B cell (primary cell): ENCODE measurements around the gene TRERF1. TPM values are rescaled to one million over a fixed set of nuclear protein-coding genes. Genes with fewer than 3 reads are reported as not detected.

Experiments
- ATAC-seq: fragments of 200-7000 bp; cut with Tn5 transposase; one replicate; pipeline ENCODE4 v1.10.0; 2021; ENCODE audit warnings: low read depth, mild to moderate bottlenecking, moderate number of reproducible peaks, moderate library complexity
- CTCF ChIA-PET: fragments of 350-600 bp; sonication (Branson Sonifier 250); formaldehyde crosslinking; loops from one replicate; lab custom pipeline; 2021; ENCODE audit warnings: antibody characterized with exemption, inconsistent platforms; lab: Charles Lee
- POLR2A ChIA-PET: fragments of 350-600 bp; sonication (Branson Sonifier 250); formaldehyde crosslinking; loops from one replicate; lab custom pipeline; 2021; ENCODE audit warnings: antibody characterized with exemption; lab: Charles Lee
- DNase-seq: peaks from one replicate; pipeline ENCODE4 v3.0.0; 2013
- H2AFZ ChIP-seq: 2 replicates; pipeline ENCODE4 v1.6.1; 2012; ENCODE audit warnings: mild to moderate bottlenecking, low read depth, low read length; ENCODE audit not compliant: insufficient read depth, poor library complexity, severe bottlenecking
- H3K27ac ChIP-seq, 2 donors: 1 replicate in 1 of 2; 2 replicates in 1 of 2; pipeline ENCODE4 v1.5.1; 2012 to 2013; ENCODE audit warnings: low read length in 2 of 2, mild to moderate bottlenecking in 2 of 2, moderate library complexity in 1 of 2
- H3K27me3 ChIP-seq, 4 experiments: fragments of 200-600 bp in 1 of 4; sonication (generic) in 1 of 4; replicated peaks in 1 of 4; 1 replicate in 2 of 4; 2 replicates in 2 of 4; pipeline versions ENCODE4 v1.6.1 to v1.7.0; 2013 to 2016; ENCODE audit warnings: low read length in 3 of 4, mild to moderate bottlenecking in 2 of 4, mixed read lengths in 1 of 4, moderate library complexity in 1 of 4; ENCODE audit not compliant: insufficient read depth in 4 of 4, control insufficient read depth in 3 of 4; ENCODE audit errors: control extremely low read depth in 1 of 4
- H3K36me3 ChIP-seq, 2 experiments: replicated peaks in 1 of 2; 1 replicate in 1 of 2; 2 replicates in 1 of 2; pipeline versions ENCODE4 v1.6.1 to v1.7.1; 2013; ENCODE audit warnings: low read length in 1 of 2; ENCODE audit not compliant: insufficient read depth in 2 of 2, control insufficient read depth in 1 of 2; ENCODE audit errors: control extremely low read depth in 1 of 2, extremely low read depth in 1 of 2
- H3K4me1 ChIP-seq, 2 donors: fragments of 200-600 bp in 1 of 2; sonication (generic) in 1 of 2; 1 replicate in 1 of 2; 2 replicates in 1 of 2; pipeline versions ENCODE4 v1.5.1 to v1.6.1; 2013 to 2017; ENCODE audit warnings: low read length in 2 of 2; ENCODE audit not compliant: control insufficient read depth in 2 of 2, insufficient read depth in 2 of 2
- H3K4me2 ChIP-seq: replicated peaks from 2 replicates; pipeline ENCODE3; 2012; ENCODE audit warnings: mild to moderate bottlenecking, low read depth, low read length; ENCODE audit not compliant: poor library complexity, severe bottlenecking
- H3K4me3 ChIP-seq, 5 experiments: fragments of 200-600 bp in 1 of 5; sonication (generic) in 1 of 5; 1 replicate in 3 of 5; 2 replicates in 2 of 5; pipeline versions ENCODE4 v1.5.1 to v1.7.0; 2011 to 2016; ENCODE audit warnings: low read length in 4 of 5, mild to moderate bottlenecking in 4 of 5, low read depth in 2 of 5, control low read depth in 1 of 5, moderate library complexity in 1 of 5; ENCODE audit not compliant: insufficient read depth in 1 of 5; ENCODE audit errors: control extremely low read depth in 1 of 5, extremely low read depth in 1 of 5
- H3K79me2 ChIP-seq: fragments of 200-600 bp; sonication (generic); one replicate; pipeline ENCODE4 v1.6.0; 2016; ENCODE audit warnings: low read length; ENCODE audit not compliant: control insufficient read depth, insufficient read depth
- H3K9ac ChIP-seq: fragments of 200-600 bp; sonication (generic); 2 replicates; pipeline ENCODE4 v1.6.1; 2017; ENCODE audit warnings: mild to moderate bottlenecking, low read length, moderate library complexity
- H3K9me3 ChIP-seq, 3 donors: one replicate each; pipeline versions ENCODE4 v1.6.1 to v1.7.1; 2013; ENCODE audit warnings: low read length in 2 of 3; ENCODE audit not compliant: control insufficient read depth in 2 of 3, insufficient read depth in 1 of 3; ENCODE audit errors: control extremely low read depth in 1 of 3
- H4K20me1 ChIP-seq: 2 replicates; pipeline ENCODE4 v1.6.0; 2012; ENCODE audit warnings: mild to moderate bottlenecking, low read length; ENCODE audit not compliant: insufficient read depth, control insufficient read depth, poor library complexity, severe bottlenecking
- H3K27ac Mint-ChIP-seq: one replicate; pipeline ENCODE4 v1.8.0; 2021; ENCODE audit warnings: mixed read lengths
- H3K27me3 Mint-ChIP-seq: one replicate; pipeline ENCODE4 v1.8.0; 2021; ENCODE audit warnings: mixed read lengths
- H3K4me1 Mint-ChIP-seq: one replicate; pipeline ENCODE4 v1.8.0; 2021; ENCODE audit warnings: mixed read lengths
- H3K4me3 Mint-ChIP-seq: one replicate; pipeline ENCODE4 v1.8.0; 2021; ENCODE audit warnings: mixed read lengths
- H3K9me3 Mint-ChIP-seq: one replicate; pipeline ENCODE4 v1.8.0; 2022; ENCODE audit warnings: mixed read lengths; ENCODE audit not compliant: insufficient read depth
- CTCF ChIP-seq: fragments of 200-600 bp; IDR thresholded peaks from one replicate; pipeline ENCODE4 v1.8.0; 2022; ENCODE audit warnings: antibody characterized with exemption, mild to moderate bottlenecking
- EZH2 ChIP-seq: IDR thresholded peaks from 2 replicates; pipeline ENCODE4 v1.6.1; 2012; ENCODE audit warnings: borderline replicate concordance, low read depth, mild to moderate bottlenecking, moderate library complexity, low read length; ENCODE audit not compliant: insufficient read depth, poor library complexity, severe bottlenecking
- WGBS: methylation state at CpG from one replicate; pipeline ENCODE4 v1.1.5; 2013; ENCODE audit warnings: missing lambda C conversion rate; ENCODE audit not compliant: insufficient coverage; 5-methylcytosine and 5-hydroxymethylcytosine counted together
- intact Hi-C: fragments of 100-400 bp; cut with micrococcal nuclease; formaldehyde crosslinking; loops from one replicate; pipeline ENCODE4 v1.10.0; 2022
- polyA plus RNA-seq: library from polyadenylated mRNA; depleted of rRNA; stranded (reverse); fragments of >200 nt; gene quantifications from 2 replicates; pipeline ENCODE4 v1.2.3, GENCODE V29; 2012
- total RNA-seq, 2 donors: library from RNA; stranded (reverse); fragments of 120-200 nt in 1 of 2; gene quantifications; 1 replicate in 1 of 2; 2 replicates in 1 of 2; pipeline versions ENCODE4 v1.2.3 to v1.2.4, GENCODE V29; 2013 to 2022

The TRERF1 gene
- total and polyA plus RNA-seq, 2 donors (not counting 1 experiment from before 2014, with no cell fraction given) = 3.5 to 6.7 TPM

- no peak overlapping the region for H3K9ac ChIP-seq
- no peaks in the 10 kb centered on the region for H4K20me1 ChIP-seq
- H3K36me3 ChIP-seq = no peaks in the 10 kb centered on the region
- H3K79me2 ChIP-seq = no peaks in the 10 kb centered on the region
- ChIA-PET POLR2A (no interaction called here), CTCF (interaction anchor here (0.9 kb wide), 1 partner anchor 49 kb away, joined by 4 read pairs; no protein-coding TSS in a partner anchor)
- no peak overlapping the region for H3K4me2 ChIP-seq
- no peak for TF ChIP-seq EZH2
- no peak for TF ChIP-seq CTCF
- no peak overlapping the region for H3K27ac Mint-ChIP-seq
- H3K4me1 ChIP-seq = no peaks in the 10 kb centered on the region
- H3K27ac ChIP-seq = no peak overlapping the region
- H3K4me3 Mint-ChIP-seq = no peak overlapping the region
- ATAC-seq = no peak
- H3K27me3 Mint-ChIP-seq = peaks cover 6% of the 10 kb centered on the region
- no peak overlapping the region for H2AFZ ChIP-seq
- WGBS = 89% methylated on average over 5 of the region's 7 CpGs
- peaks cover 0 to 3% (median 0%) of the 10 kb centered on the region in 3 donors for H3K9me3 ChIP-seq
- H3K27me3 ChIP-seq = no peaks in the 10 kb centered on the region
- no peaks in the 10 kb centered on the region for H3K4me1 Mint-ChIP-seq
- no peak for DNase-seq
- no peak overlapping the region for H3K4me3 ChIP-seq
- intact Hi-C loops = no loop called here
- no peaks in the 10 kb centered on the region for H3K9me3 Mint-ChIP-seq
Observed at GRCh38 chr6:42498473-42499128, 46.9 kb upstream of the TRERF1 start.

- Histone ChIP-seq H3K27ac (no peak overlapping the region), H3K9me3 (no peaks in the 10 kb centered on the region), H3K4me2 (no peak overlapping the region), H3K36me3 (no peaks in the 10 kb centered on the region), H3K27me3 (no peaks in the 10 kb centered on the region), H4K20me1 (no peaks in the 10 kb centered on the region), H3K79me2 (no peaks in the 10 kb centered on the region), H3K9ac (no peak overlapping the region), H3K4me3 (no peak overlapping the region), H2AFZ (no peak overlapping the region), H3K4me1 (no peaks in the 10 kb centered on the region)
- POLR2A ChIA-PET = no interaction called here
- no peak overlapping the region for H3K4me3 Mint-ChIP-seq
- TF ChIP-seq CTCF = no peak
- TF ChIP-seq EZH2 = no peak
- WGBS = 98% methylated on average over 7 of the region's 14 CpGs
- no peaks in the 10 kb centered on the region for H3K4me1 Mint-ChIP-seq
- no peak overlapping the region for H3K27ac Mint-ChIP-seq
- H3K27me3 Mint-ChIP-seq = peaks cover 11% of the 10 kb centered on the region
- ATAC-seq (no peak), DNase-seq (no peak)
- CTCF ChIA-PET = interaction anchor here (0.6 to 1.2 kb wide), 2 partner anchors 38 to 361 kb away, joined by 3 read pairs; no protein-coding TSS in a partner anchor
- intact Hi-C loops = no loop called here
- no peaks in the 10 kb centered on the region for H3K9me3 Mint-ChIP-seq
Observed at GRCh38 chr6:42493914-42494539, 42.3 kb upstream of the TRERF1 start.
